HepG2 (cell line): ENCODE results near the gene MYO1E. TPM values are rescaled to one million over a fixed set of nuclear protein-coding genes. Genes with fewer than 3 reads are reported as not detected.

Source experiments
- ATAC-seq: fragments of 200-7000 bp; cut with Tn5 transposase; 3 replicates; pipeline ENCODE4 v1.9.1; 2020; ENCODE audit warnings: mild to moderate bottlenecking, moderate library complexity
- BruUV-seq: library from RNA; stranded (reverse); fragments of 400-500 nt; replicated peaks from 2 replicates; lab custom pipeline; 2021; lab: Mats Ljungman, UMichigan
- CTCF ChIA-PET: fragments of 300-600 bp; formaldehyde crosslinking; extraction: SDS; loops from one replicate; lab custom pipeline; 2021; ENCODE audit warnings: low total read pairs, inconsistent platforms, low intra/inter-chr PET ratio; lab: Yijun Ruan, JAX
- POLR2A ChIA-PET: fragments of 350-600 bp; sonication (Branson Sonifier 250); formaldehyde crosslinking; loops from one replicate; lab custom pipeline; 2020; ENCODE audit warnings: antibody characterized with exemption, inconsistent platforms; lab: Yijun Ruan, JAX
- DNase-seq: peaks from one replicate; pipeline ENCODE4 v3.0.0-alpha.2; 2015; ENCODE audit warnings: low spot score
- FAIRE-seq: peaks from 3 replicates; lab custom pipeline; 2011; peaks lifted over from hg19 to GRCh38; lab: Jason Lieb, UNC
- H2AFZ ChIP-seq: one replicate; pipeline ENCODE4 v1.6.1; 2011; ENCODE audit warnings: low read length, inconsistent platforms
- H3K27ac ChIP-seq: fragments of 300-600 bp; 3 replicates; pipeline ENCODE4 v1.8.0; 2011; ENCODE audit warnings: mixed run types, mild to moderate bottlenecking, mixed read lengths, low read length, inconsistent platforms; ENCODE audit not compliant: insufficient read depth; ENCODE audit errors: extremely low read length
- H3K27me3 ChIP-seq, 2 experiments: fragments of 200-600 bp in 1 of 2; 2 replicates in 1 of 2; 3 replicates in 1 of 2; pipeline versions ENCODE4 v1.6.0 to v1.8.0; 2011; ENCODE audit warnings: low read length in 2 of 2, mild to moderate bottlenecking in 2 of 2, moderate library complexity in 2 of 2, inconsistent platforms in 1 of 2; ENCODE audit not compliant: insufficient read depth in 2 of 2, control insufficient read depth in 1 of 2
- H3K36me3 ChIP-seq, 2 experiments: fragments of 200-600 bp in 1 of 2; replicated peaks in 1 of 2; 2 replicates in 1 of 2; 3 replicates in 1 of 2; pipeline versions ENCODE4 v1.5.1 to v1.8.0; 2011; ENCODE audit warnings: low read length in 2 of 2, inconsistent platforms in 1 of 2; ENCODE audit not compliant: insufficient read depth in 2 of 2, control insufficient read depth in 1 of 2
- H3K4me1 ChIP-seq: 2 replicates; pipeline ENCODE4 v1.5.1; 2012; ENCODE audit warnings: low read length, inconsistent platforms; ENCODE audit not compliant: insufficient read depth
- H3K4me2 ChIP-seq: 2 replicates; pipeline ENCODE4 v1.6.0; 2011; ENCODE audit warnings: low read depth, low read length, inconsistent platforms
- H3K4me3 ChIP-seq, 3 experiments: fragments of 200-600 bp in 1 of 3; sonication (generic), shearing (Covaris generic) in 1 of 3; replicated peaks in 1 of 3; 2 replicates each; pipeline ENCODE4 v1.5.1; 2011 to 2016; ENCODE audit warnings: low read length in 3 of 3, inconsistent platforms in 2 of 3, low read depth in 2 of 3, mild to moderate bottlenecking in 2 of 3, control low read depth in 1 of 3, mixed read lengths in 1 of 3; ENCODE audit not compliant: insufficient read depth in 1 of 3
- H3K79me2 ChIP-seq: one replicate; pipeline ENCODE4 v1.6.1; 2011; ENCODE audit warnings: low read length, inconsistent platforms; ENCODE audit not compliant: insufficient read depth
- H3K9ac ChIP-seq: 2 replicates; pipeline ENCODE4 v1.6.0; 2011; ENCODE audit warnings: mild to moderate bottlenecking, low read depth, low read length, inconsistent platforms; ENCODE audit not compliant: insufficient read depth
- H3K9me3 ChIP-seq: 2 replicates; pipeline ENCODE4 v1.5.1; 2012; ENCODE audit warnings: mild to moderate bottlenecking, low read length
- H4K20me1 ChIP-seq: 2 replicates; pipeline ENCODE4 v1.6.0; 2011; ENCODE audit warnings: inconsistent platforms, mild to moderate bottlenecking, low read length, moderate library complexity; ENCODE audit not compliant: insufficient read depth
- CEBPG ChIP-seq: IDR thresholded peaks from 2 replicates; pipeline ENCODE4 v1.6.1; 2016
- FLYWCH1 ChIP-seq: sonication (generic); formaldehyde crosslinking; IDR thresholded peaks from 2 replicates; pipeline ENCODE4 v1.8.1; 2023; ENCODE audit warnings: mild to moderate bottlenecking, missing genetic modification reagents
- HES4 ChIP-seq: sonication (generic); formaldehyde crosslinking; IDR thresholded peaks from 2 replicates; pipeline ENCODE4 v1.9.0; 2021; ENCODE audit warnings: mild to moderate bottlenecking, missing genetic modification reagents, borderline replicate concordance
- MAFF ChIP-seq: IDR thresholded peaks from 2 replicates; pipeline ENCODE4 v1.6.1; 2011; ENCODE audit warnings: low read depth, low read length, improper control_type of control experiment
- MAFK ChIP-seq, 2 experiments: IDR thresholded peaks in 1 of 2; conservative IDR thresholded peaks in 1 of 2; 2 replicates each; pipeline ENCODE4 v1.6.1; 2011; ENCODE audit warnings: improper control_type of control experiment in 2 of 2, low read length in 2 of 2
- SMARCC2 ChIP-seq: fragments of 450-650 bp; IDR thresholded peaks from 2 replicates; pipeline ENCODE4 v1.6.1; 2017; ENCODE audit warnings: antibody characterized with exemption, mild to moderate bottlenecking
- TEAD3 ChIP-seq: optimal IDR thresholded peaks from 2 replicates; pipeline ENCODE3; 2016; ENCODE audit warnings: borderline replicate concordance
- ZNF232 ChIP-seq: sonication (generic); formaldehyde crosslinking; IDR thresholded peaks from 2 replicates; pipeline ENCODE4 v1.4.0; 2020; ENCODE audit warnings: missing genetic modification reagents, borderline replicate concordance
- ZNF543 ChIP-seq: sonication (generic); formaldehyde crosslinking; IDR thresholded peaks from 2 replicates; pipeline ENCODE4 v1.4.0; 2020; ENCODE audit warnings: mild to moderate bottlenecking, missing genetic modification reagents
- ZNF549 ChIP-seq: sonication (generic); formaldehyde crosslinking; IDR thresholded peaks from 2 replicates; pipeline ENCODE4 v1.5.0; 2020; ENCODE audit warnings: missing genetic modification reagents
- ZNF776 ChIP-seq: sonication (generic); formaldehyde crosslinking; IDR thresholded peaks from 2 replicates; pipeline ENCODE4 v1.4.0; 2020; ENCODE audit warnings: mild to moderate bottlenecking, missing genetic modification reagents
- WGBS: methylation state at CpG from one replicate; pipeline ENCODE4 v1.1.6; 2017; ENCODE audit warnings: low lambda C conversion rate; 5-methylcytosine and 5-hydroxymethylcytosine counted together
- in situ Hi-C: cut with HindIII; loops from 2 replicates; pipeline ENCODE4 v1.10.0; 2017; ENCODE audit warnings: low pct_unique_long_range_greater_than_20kb; ENCODE audit not compliant: extremely low pct_ligation_motif_present
- intact Hi-C: fragments of 100-400 bp; cut with micrococcal nuclease; formaldehyde crosslinking; loops from one replicate; pipeline ENCODE4 v1.10.0; 2022; ENCODE audit not compliant: unreplicated experiment
- polyA plus RNA-seq, 8 experiments: library from polyadenylated mRNA; depleted of rRNA in 3 of 8; stranded (reverse) in 7 of 8; unstranded in 1 of 8; fragments of >200 nt; fragmentation: Illumina TruSeq in 4 of 8; extraction: Trizol in 4 of 8; gene quantifications; 2 replicates each; pipeline versions ENCODE4 v1.2.1 to v1.2.3, GENCODE V29; 2011 to 2016; ENCODE audit warnings: low read depth in 4 of 8, missing spikeins in 1 of 8, mixed read lengths in 1 of 8; ENCODE audit not compliant: insufficient read depth in 1 of 8
- total RNA-seq, 5 experiments: library from RNA; depleted of rRNA; stranded (reverse); fragments of >200 nt; fragmentation: Illumina TruSeq; extraction: Trizol; gene quantifications; 2 replicates each; pipeline ENCODE4 v1.2.3, GENCODE V29; 2016; ENCODE audit warnings: low read depth in 1 of 5

The MYO1E gene
- total and polyA plus RNA-seq, 2 of the 13 experiments (the other 11 are each of a cell fraction or from before 2014, with no cell fraction given), result 15.7 to 25.1 TPM

DNA sequence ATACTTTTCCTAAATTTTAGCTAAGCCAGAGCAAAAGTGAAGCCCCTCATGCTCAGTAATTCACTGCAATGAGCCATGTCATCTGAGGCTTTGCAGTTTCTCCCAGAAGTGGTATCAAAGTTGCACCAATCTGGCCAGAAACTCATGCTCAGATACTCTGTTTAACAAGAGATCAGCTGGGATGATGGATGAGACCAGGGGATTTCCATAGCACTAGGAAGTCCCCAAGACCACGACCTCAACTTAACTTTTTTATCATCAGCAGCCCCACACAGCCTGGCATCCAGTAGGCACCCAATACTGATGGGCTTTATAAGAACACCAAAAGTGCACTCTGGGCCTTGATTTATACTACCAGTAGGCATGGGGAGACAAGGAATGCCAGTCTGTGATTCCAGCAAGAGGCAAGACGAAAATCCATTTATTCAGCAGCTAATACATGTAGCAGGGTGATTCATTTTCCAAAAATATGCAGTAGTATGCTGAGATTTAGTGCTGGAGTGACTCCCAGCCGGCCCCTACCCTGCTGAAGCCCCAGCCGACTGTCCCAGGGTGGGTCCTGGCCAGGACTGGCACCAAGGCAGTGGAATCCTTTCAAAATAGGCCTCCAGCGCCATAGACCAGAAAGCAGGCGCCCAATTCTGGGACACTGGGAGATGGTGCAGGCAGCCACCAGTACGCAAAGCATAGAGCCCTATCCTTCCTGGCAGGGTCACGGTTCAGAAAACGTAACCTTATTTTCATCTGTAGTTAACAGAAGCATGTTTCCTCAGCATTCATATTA lies 166.6 kb downstream of the MYO1E start:
- FAIRE-seq, result no peak
- Histone ChIP-seq H3K79me2 (no peaks in the 10 kb centered on the region), H2AFZ (no peak overlapping the region), H3K27ac (no peak overlapping the region), H3K4me1 (no peaks in the 10 kb centered on the region), H3K36me3 (peaks cover 16 to 57% of the 10 kb centered on the region in 2 experiments), H3K27me3 (no peaks in the 10 kb centered on the region), H3K4me3 (no peak overlapping the region), H3K9ac (no peak overlapping the region), H3K9me3 (no peaks in the 10 kb centered on the region), H4K20me1 (no peaks in the 10 kb centered on the region), H3K4me2 (no peak overlapping the region)
- ChIA-PET POLR2A (no interaction called here), CTCF (no interaction called here)
- BruUV-seq, result no TSS peak
- intact Hi-C loops, result no loop called here
- in situ Hi-C loops, result no loop called here
- no peak for TF ChIP-seq HES4 (CRISPR knock-in tag)
- TF ChIP-seq ZNF543 (CRISPR knock-in tag), result no peak
- TF ChIP-seq SMARCC2, result no peak
- TF ChIP-seq ZNF776 (CRISPR knock-in tag), result no peak
- no peak for TF ChIP-seq ZNF232
- no peak for TF ChIP-seq TEAD3 (CRISPR knock-in tag)
- no peak for TF ChIP-seq FLYWCH1 (CRISPR knock-in tag)
- no peak for TF ChIP-seq CEBPG (CRISPR knock-in tag)
- no peak for ATAC-seq
- no peak for DNase-seq
- 81% methylated on average over 5 of the region's 9 CpGs for WGBS

DNA sequence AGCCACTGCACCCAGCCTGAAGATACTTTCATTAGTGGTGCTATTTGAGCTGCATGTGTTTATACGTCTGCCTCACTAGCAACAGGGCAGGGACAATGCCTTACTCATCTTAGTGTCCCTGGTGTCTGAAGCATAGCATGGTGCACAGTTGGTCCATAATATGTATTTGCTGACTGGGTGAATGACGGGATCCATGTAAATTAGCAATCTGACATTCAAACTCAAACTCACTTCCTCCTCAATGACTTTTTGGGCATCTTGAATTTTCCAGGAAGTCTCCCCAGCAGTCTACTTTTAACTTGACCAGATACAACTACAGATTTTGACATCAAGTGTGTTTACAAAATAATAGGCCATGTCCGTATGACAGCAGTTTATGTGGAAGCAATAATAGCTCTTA lies 169.0 kb downstream of the MYO1E start:
- Histone ChIP-seq H3K4me1 (no peaks in the 10 kb centered on the region), H3K4me2 (no peak overlapping the region), H3K27me3 (no peaks in the 10 kb centered on the region), H3K79me2 (no peaks in the 10 kb centered on the region), H3K36me3 (peaks cover 15 to 56% of the 10 kb centered on the region in 2 experiments), H3K9me3 (no peaks in the 10 kb centered on the region), H3K27ac (no peak overlapping the region), H4K20me1 (no peaks in the 10 kb centered on the region), H3K9ac (no peak overlapping the region), H3K4me3 (no peak overlapping the region), H2AFZ (no peak overlapping the region)
- intact Hi-C loops (no loop called here), in situ Hi-C loops (no loop called here)
- BruUV-seq, result no TSS peak
- 0 out of 2 replicates have a peak, but pooled peaks have one; percentile 7 for TF ChIP-seq MAFF
- TF ChIP-seq ZNF549 (CRISPR knock-in tag), result no peak
- peak; percentile 12 to 18; a peak in 1 of 4 replicates for TF ChIP-seq MAFK (conservative IDR thresholded peaks at IDR 0.05 in 1 of 2, IDR thresholded peaks at IDR 0.05 in 1 of 2; ENCODE audit: low read length in 2 of 2)
- ChIA-PET POLR2A (no interaction called here), CTCF (no interaction called here)
- no peak for DNase-seq
- ATAC-seq, result no peak
- over 99% methylated on average over 3 of the region's 3 CpGs for WGBS
- no peak for FAIRE-seq
